ENCODE measurements around the gene CTDSPL.

CTDSPL gene

GRCh38 chr3:38005076-38006020 lies 143.7 kb downstream of the CTDSPL start:
- no peak for DNase-seq

DNA sequence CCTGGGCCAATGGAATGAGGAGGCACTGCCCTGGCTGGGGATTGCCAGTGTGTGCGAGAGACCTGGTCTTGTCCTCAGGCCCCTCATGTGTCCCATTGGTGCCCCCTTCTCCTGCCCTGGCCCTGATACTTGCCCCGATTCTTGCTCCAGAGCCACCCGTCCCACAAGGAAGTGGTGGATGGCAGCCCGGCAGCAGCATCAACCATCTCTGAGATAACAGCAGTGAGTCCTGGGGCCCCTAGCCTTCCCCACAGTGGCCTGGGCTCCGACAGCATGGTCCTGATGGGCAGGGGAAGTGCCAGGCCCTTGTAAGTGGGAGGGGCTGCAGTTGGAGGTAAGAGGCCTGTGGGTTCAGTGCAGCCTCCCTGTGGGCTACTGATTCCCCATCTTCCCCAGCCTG lies 144.4 kb downstream of the CTDSPL start:
- DNase-seq: no peak

DNA sequence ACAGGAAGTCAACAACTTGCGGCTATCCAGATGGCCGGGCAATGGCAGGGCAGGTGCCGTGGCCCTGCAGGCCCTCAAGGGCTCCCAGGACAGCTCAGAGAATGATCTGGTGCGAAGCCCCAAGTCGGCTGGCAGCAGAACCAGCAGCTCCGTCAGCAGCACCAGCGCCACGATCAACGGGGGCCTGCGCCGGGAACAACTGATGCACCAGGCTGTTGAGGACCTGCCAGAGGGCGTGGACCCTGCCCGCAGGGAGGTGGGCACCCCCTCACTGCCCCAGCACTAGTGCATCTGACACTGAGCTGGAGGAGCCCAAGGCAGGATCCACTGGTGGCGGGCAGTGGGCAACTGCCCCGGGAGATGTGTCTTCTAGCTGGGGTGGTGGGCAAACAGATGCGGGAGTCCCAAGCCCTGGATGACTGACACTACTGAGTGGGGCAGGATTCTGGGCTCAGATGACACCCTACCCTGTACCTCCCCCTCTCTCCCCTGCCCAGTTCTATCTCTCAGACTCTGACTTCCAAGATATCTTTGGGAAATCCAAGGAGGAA lies 144.8 kb downstream of the CTDSPL start:
- no peak for DNase-seq

DNA sequence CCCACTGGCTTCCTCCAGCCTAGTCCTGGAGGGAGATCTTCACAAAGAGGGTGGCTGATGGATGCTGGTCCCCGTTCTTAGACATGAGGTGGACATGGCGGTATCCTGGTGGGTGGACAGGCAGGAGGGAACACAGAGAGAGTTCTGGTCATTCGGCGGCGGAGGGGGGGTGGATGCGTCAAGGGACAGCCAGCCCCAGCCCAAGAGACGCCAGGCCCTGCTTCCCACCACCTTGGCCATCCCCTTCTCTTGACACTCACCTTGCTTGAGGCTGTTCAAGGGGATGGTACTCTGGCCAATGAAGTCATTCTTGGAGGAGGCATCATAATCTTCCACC lies 146.0 kb downstream of the CTDSPL start:
- DNase-seq: no peak

DNA sequence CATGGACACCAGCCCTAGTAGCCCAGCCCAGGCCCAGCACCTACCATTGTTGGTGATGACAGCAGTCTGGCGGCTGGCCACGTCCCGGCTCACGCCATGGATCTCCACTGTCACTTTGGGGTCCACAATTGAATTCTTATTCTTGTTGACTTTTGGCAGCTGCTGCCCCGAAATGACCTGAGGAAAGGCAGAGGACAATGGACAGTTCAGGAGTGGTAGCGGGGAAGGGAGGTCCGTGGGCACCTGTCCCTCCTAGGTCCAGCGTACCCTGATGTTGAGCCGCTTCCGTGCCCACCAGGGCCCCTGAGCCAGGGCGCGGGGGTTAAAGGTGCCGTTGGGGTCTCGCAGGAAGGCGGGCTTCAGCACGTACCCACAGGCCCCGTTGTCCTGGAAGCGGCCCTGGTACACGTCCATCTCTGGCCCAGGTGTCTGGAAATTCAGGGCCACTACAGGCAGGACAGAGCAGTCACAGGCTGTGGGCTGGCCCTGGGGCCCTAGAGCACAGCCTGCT lies 146.6 kb downstream of the CTDSPL start:
- DNase-seq: no peak

GRCh38 chr3:38008971-38009580 lies 147.4 kb downstream of the CTDSPL start:
- no peak for DNase-seq

GRCh38 chr3:38009807-38010591 lies 148.3 kb downstream of the CTDSPL start:
- DNase-seq: no peak

DNA sequence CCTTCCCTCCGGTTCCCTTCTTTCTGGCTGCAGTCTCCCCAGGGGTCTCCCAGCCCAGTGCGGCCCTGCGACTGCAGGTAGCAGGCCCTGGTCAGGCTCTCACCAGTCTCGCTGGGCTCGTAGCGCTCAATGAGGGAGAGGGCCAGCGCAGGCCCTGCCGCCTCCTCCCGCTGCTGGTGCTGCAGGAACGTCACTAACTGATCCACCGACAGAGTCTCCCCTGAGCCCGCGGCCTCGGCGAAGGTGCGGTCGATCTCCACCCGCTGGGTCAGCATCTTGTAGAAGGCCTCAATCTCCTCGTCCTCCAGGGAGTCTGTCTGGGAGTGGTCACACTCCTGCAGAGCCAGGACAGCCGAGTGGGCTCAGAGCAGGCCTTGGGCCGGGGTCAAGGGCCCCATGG lies 149.4 kb downstream of the CTDSPL start:
- no peak for DNase-seq

- DNase-seq: no peak
These were observed 153.8 kb downstream of the CTDSPL start for GRCh38 chr3:38015485-38015884.

DNA sequence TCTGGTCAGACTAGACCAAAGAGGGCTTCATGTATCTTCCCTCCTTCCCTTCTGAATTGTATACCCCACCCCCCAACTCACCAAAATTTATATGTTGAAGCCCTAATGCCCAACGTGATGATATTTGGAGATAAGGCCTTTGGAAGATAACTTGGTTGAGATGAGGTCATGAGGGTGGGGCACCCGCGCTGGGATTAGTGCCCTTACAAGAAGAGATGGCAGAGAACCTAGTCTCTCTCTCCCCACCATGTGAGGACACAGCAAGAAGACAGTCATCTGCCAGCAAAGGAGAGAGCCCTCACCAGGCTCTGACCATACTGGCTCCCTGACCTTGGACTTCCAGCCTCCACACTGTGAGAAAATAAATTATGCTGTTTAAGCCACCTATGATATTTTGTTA lies 154.3 kb downstream of the CTDSPL start:
- no peak for DNase-seq

DNA sequence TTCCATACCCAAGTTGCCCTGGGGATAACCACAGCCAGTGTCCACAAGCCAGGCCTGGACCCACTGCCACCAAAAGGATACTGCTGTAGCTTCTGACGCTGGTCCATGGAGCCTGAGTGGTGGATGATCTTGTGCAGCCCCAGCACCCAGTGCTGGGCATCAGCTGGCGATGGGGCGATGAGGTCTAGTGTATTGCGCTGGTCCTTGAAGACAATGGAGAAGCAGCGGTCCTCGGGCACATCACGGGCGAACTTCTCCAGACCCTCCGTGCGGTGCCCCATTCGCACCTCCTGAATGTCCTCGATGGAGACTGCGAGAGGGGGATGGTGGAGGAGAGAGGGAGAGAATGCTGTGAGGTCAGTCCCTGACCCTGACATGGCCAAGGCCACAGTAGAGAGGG lies 154.7 kb downstream of the CTDSPL start:
- DNase-seq: no peak

DNA sequence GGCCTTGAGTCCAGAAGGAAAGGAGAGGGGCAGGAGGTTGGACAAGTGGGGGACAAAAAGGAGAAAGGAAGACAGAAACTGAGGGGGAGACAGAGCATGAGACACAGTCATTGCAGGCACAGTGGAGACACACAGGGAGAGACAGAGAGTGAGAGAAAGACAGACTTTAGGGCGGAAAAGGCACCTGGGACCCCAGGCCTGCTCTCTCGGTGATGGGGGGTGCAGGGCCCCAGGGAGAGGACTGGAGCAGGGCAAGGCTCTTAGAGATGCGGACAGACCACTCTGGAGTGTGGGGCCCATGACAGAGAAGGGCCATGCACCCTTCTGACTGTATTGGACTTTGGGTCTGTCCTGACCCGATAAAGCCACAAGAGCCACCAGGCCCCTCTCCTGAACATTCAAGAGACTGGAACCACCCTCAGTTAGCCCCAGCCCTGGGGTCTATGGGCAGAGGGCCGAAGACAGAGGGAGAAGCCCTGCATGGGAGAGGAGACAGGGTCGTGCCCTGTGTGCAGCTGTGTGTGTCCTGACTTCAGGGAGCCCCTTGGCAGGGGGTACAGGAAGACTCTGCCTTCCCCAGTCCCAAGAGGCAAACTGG lies 155.3 kb downstream of the CTDSPL start:
- DNase-seq: no peak

GRCh38 chr3:38017445-38018295 lies 156.0 kb downstream of the CTDSPL start:
- no peak for DNase-seq

- no peak for DNase-seq
These were observed 156.9 kb downstream of the CTDSPL start for GRCh38 chr3:38018296-38019266.

DNA sequence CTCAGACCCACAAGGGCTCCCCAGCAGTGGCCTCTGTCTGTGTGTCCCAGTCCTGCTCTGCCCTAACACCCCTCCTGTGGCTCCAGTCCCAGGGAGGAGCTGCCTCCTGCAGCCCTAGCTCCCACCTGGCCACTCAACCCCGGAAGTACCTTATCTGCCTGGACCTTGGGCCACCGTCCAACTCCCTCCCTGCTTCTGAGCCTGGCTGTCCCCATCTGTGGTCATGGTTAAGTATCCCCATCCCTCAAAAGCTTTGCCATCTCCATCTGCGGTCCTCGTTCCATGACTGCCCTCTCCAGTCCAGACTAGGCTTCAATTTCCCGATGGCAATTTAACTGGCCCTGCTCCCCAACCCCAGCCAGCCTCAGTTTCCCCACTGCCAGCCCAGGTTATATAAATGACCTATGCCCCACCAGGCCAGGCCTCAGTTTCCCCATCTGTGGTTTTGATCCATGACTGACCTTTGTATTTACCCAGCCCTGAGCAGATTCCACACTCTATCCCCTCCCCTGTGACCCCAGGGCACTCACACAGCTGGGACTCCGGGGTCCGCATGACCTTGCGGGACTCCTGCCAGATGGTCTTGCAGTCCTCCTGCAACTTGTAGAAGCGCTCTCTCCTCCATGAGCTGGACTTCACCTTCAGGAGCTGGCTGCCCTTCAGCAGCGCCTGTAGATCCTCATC lies 158.1 kb downstream of the CTDSPL start:
- DNase-seq: peak; percentile 58

GRCh38 chr3:38020342-38020726 lies 158.7 kb downstream of the CTDSPL start:
- DNase-seq: no peak

- no peak for DNase-seq
These were observed 159.5 kb downstream of the CTDSPL start for GRCh38 chr3:38021196-38021595.

DNA sequence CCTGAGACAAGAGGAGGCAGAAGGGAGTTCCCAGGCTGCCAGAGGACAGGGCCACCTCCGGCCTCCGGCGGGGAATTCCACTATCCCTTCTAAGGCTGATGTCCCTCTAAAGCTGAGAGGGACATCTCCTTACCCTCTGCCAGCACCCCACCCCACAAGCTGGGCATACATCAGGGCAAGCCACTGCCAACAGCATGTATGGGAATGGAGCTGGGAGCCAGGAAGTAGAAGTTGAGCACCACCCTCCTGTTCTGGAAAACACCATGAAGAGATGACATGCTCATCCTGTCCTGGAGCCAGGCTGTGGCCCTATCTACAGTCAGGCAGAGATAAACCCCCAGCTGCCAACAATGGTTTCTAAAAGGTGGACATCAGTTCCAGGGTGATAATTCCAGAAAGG lies 160.6 kb downstream of the CTDSPL start:
- DNase-seq: no peak

DNA sequence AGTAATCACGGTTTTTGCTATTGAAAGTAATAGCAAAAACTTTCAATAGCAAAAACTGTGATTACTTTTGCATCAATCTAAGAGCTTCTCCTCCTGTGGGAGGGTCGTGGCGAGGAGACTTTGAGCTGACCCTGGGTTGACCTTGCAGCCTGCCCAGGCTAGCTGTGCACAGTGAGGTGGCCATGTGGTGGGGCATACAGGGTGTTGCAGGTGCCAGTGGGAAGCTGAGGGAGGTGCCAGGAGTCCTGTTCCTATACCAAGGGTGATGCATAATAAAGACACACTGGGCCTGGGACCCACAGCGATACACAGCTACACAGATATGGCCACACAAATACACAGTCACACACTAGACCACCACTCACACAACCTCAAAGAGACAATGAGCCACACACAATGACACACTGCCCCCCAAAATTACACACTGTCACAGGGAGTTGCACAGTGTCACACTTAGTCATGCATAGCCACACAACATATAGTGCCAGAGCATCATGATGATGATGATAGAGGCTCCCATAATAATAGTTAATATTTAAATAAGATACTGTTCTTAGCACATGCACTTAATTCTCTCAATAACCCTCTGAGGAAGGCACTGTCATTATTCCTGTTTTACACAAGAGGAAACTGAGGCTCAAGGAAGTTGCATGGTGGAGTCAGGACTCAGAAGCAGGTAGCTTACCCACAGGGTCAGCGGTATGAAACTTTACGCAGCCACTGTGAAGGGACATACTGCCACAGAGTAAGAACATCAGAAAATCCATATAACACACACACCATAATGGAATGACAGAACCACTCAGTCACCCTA lies 161.4 kb downstream of the CTDSPL start:
- no peak for DNase-seq
